NCI-H1436 treated with DMSO at 0.1 percent for 48 hours (cell line): ENCODE results near the gene CD300LF.

Experiments used
- DNase-seq: peaks from one replicate; lab custom pipeline; 2025; lab: John Stamatoyannopoulos, UW

CD300LF gene

DNA sequence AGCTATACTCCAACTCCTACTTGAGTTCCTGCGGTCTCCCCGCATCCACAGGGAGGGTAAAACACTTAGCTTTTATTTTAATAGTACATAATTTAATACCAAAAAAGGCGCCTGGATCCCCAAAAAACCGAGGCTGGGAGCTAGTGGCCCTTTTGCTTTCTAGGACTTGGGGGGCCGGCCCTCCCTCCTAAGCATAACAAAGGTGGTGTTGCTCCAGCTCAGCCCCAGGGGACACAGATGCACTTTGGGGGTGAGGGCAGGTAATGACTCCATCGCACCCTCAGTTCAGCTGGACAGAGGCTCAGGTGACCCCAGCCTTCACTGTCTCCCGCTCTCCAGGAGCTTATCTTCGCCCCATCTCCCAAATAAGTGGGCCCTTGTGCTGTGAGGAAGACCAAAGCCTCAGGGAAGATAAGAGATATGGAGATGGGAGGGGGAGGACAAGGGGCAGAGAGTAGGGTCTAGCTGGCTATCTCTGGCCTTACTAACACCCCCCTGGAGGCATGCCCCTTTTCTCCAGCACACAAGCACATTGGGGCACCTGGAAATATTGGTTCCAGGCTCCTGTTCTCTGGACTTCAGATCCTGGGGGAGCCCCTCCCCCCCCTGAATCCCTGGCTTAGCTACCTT is 32.9 kb upstream of the CD300LF start:
- DNase-seq, result no peak

DNA sequence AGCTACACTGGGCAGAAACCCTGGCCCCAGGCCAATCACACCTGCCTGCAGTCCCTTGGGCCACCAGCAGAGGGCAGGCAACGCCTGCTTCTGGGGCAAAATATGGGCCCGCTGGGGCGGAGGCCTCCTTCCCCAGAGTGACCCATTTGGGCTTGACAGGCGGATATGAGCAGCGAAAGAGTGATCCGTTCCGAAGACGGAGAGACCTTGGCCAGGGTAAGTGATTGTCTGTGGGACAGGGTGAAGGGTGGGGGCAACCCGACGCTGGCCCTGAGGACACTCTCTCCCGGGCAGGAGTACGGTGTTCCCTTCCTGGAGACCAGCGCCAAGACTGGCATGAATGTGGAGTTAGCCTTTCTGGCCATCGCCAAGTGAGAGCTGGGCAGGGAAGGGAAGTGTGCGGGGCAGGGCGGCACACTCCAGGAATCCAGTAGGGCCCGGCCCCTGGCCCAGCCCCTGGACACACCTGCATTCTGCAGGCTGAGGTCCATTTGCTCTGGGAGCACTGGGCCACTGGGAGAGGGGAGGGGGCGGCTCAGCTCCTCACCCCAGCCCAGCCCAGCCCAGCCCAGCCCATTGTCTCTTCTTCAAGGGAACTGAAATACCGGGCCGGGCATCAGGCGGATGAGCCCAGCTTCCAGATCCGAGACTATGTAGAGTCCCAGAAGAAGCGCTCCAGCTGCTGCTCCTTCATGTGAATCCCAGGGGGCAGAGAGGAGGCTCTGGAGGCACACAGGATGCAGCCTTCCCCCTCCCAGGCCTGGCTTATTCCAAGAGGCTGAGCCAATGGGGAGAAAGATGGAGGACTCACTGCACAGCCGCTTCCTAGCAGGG is 32.2 kb upstream of the CD300LF start:
- DNase-seq, result no peak

DNA sequence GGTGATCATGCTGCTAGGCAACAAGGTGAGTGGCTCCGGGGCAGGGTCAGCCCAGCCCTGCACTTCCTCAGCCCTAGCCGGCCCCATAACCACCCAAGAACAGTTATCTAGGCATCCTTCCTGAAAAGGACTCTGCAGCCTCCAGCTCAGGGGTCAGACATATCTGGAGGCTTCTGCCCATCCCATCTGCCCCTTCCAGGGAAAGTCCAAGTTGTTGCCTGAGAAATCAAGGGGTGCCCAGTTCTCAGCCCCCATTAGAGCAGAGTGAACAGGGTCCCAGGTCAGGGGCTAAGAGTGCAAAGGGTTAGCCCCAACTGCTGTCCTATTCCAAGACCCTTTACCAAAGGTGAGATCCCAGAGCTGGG is 31.6 kb upstream of the CD300LF start:
- no peak for DNase-seq

DNA sequence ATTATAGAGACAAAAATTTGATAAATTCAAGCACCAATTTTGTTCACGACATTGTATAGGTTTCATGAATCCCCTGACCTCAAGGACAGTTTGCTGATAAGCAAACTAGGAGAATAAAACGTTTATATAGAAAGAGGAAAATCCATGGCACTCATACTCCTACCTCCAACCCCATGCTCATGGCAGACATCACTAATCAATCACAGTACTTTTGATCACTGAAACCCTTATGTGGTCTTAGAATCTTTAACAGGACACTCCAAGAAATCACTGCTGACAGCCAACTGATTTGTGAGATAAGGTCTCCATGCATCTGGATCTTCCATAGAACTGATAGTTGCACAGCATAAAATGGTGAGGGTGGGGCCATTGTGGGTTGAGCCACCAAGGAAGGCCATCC is 31.0 kb upstream of the CD300LF start:
- DNase-seq, result no peak

DNA sequence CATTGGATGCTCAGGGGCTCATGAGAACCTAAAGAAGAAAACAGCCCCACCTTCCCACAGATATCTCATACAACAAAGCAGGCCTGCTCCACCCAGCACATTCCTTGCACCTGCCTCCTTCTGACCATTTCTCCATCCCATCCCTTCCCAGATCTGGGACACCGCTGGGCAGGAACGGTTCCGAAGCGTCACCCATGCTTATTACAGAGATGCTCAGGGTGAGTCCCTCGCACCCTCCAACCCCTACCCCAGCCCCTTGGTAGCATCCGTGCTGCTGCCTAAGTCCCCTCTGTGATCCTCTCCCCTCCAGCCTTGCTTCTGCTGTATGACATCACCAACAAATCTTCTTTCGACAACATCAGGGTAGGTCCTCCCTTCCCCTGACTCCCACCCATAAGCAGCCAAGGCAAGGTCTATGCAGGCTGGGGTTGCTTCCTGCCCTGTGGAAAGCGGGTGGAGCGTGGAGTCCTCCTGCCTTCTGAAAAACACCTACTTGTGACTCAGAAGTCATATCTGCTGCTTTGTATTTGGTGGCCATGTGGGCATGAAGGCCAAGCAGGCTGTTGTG is 30.3 kb upstream of the CD300LF start:
- no peak for DNase-seq

DNA sequence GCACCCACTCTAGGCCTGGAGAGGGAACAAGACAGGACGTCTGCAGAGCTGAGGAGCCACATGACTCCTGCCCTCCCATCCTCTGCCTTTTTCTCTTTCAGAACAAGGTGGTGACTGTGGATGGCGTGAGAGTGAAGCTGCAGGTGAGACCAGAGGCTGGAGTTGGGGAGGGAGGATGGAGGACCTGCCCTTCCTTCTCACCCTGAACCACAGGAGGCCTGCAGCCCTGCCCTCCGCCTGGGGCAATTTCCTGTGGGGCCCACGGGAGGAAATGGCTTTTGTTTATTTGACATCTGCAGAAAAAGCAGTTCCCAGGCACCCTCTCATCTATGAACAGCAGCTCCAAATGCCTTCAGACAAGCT is 29.4 kb upstream of the CD300LF start:
- no peak for DNase-seq

DNA sequence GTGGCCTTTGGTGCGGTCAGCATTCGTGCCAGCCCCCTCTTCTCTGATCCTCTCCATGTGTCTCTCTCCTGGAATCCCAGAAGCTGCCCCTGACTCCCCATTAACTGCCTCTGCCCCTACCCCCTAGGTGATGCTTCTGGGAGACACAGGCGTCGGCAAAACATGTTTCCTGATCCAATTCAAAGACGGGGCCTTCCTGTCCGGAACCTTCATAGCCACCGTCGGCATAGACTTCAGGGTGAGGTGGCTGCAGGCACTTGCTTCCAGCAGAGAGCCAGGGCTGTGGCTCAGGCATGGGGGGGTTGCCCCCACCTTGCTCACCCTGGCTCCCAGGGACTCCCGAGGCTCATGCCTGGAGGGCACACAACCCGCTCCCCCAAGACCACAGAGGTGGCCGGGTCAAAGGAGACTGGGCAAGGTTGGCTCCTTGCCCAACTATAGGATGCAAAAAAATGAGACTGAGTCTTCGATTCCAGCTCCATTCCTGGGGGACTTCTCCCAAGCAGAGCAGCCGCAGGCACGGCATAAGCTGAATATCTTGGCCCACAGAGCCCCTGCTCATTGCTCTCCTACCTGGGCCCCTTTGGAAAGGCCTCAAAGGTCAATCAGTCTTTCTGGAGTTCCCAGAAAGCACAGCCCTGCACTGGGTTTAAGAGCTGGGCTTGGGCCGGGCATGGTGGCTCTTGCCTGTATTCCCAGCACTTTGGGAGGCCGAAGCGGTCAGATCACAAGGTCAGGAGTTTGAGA is 28.1 kb upstream of the CD300LF start:
- DNase-seq, result no peak

DNA sequence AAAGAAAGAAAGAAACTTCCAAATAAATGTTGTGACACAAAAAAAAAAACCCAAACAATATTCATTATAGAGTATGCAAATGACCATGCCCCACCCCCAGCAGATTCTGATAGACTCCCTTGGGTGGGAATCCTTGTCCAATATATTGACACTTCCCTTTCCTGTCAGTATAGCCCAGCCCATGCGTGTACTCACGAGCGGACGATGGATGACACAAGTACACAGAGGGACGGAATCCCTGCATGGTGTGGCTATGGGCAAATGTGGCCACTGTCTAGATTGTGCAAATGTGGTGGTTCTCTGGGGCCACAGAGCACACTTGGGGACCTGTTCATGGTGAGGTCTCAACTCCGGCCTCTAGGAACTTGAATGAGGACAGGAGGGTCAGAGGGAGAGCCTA is 27.4 kb upstream of the CD300LF start:
- DNase-seq, result no peak

DNA sequence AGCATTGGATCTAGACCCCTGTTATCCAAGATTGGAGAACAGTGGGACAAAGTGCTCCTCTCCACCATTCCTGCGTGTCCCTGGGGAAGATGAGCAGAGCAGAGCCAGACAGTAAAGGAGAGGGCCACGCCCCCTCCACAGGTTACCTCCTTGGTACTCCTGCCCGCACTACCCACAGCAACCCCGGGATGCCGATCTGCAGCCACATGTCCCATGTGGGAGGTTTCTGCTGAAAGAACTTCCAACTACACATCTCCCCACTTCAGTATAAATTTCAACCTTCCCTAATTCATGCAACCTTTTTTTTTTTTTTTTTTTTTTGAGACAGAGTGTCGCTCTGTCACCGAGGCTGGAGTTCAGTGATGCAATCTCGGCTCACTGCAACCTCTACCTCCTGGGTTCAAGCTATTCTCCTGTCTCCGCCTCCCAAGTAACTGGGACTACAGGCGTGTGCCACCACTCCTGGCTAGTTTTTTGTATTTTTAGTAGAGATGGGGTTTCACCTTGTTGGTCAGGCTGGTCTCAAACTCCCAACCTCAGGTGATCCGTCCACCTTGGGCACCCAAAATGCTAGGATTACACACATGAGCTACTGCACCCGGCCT is 26.6 kb upstream of the CD300LF start:
- no peak for DNase-seq

DNA sequence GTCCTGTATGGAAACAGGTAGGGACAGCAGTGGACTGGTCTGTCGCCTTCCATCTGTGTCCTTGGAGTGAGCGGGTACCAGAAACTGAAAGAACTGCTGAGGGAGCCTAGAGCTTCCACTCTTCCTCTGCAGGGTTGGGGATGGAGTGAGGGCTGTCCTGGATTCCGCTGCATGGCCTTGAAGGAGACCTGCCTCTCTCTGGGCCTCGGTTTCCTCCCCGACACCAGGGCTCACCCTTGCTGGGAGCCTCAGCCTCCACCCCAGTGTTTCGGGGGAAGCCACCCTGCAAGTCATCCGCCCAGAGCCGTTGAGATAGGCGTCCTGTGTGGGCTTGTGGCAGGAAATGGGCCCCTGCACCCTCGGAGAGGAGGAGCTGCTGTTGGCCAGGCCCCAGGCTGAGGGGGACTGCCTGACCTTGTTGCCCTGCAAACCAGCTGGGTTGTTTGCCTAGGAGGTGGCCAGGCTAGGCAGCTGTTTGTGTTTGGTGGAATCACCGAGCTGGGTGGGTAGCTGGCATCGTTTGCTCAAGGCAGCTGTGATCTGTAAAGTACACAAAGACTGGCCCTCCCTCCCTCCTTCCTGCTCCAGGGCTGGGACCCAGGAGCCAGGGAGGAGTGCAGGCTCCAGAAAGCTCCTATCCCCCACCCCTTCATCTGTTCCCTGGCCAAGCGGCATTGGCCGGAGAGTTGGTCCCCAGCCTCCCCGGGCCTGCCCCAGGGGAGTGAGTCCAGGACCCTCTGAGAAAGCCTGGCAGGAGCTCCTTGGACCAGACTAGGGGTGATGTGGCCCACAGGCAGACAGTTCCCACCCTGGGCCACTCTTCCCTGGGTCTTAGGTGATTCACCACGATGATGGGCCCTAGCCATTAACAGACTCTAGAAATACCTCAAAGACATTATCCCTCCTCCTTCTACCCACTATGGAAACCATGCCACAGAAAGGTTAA is 25.6 kb upstream of the CD300LF start:
- DNase-seq, result no peak

DNA sequence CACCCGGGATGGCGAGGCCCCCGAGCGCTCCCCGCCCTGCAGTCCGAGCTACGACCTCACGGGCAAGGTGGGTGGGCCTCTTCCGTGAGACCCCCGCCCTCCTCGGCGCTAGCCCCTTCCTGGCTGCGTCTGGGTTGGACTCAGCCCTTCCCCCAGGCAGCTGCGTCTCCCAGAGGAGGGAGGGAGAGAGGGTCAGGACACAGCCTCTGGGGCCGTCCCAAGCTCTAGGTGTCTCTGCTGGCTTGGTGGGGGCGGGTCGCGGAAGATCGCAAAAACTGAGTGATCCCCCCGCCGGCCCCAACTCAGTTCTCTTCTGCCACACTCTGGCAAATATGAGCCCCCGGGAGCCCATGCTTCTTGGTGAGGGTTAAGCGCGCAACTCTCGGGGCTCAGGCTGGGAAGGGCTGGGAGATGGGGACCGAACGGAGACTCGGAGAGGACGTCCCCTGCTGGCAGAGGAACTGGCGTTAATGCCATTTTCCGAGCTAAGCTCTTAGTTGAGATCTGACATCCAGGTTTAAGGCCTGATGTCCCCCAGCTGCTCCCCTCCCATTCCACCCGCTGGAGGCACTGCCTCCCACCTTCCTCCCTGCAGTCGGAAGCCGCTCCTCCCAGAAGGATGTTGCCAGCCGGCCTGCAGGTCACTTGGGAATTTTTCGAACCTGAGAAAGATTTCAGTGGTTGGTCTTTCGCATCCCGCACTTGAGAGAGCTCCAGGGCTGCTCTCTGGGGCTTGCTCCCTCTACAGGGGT is 24.8 kb upstream of the CD300LF start:
- no peak for DNase-seq

DNA sequence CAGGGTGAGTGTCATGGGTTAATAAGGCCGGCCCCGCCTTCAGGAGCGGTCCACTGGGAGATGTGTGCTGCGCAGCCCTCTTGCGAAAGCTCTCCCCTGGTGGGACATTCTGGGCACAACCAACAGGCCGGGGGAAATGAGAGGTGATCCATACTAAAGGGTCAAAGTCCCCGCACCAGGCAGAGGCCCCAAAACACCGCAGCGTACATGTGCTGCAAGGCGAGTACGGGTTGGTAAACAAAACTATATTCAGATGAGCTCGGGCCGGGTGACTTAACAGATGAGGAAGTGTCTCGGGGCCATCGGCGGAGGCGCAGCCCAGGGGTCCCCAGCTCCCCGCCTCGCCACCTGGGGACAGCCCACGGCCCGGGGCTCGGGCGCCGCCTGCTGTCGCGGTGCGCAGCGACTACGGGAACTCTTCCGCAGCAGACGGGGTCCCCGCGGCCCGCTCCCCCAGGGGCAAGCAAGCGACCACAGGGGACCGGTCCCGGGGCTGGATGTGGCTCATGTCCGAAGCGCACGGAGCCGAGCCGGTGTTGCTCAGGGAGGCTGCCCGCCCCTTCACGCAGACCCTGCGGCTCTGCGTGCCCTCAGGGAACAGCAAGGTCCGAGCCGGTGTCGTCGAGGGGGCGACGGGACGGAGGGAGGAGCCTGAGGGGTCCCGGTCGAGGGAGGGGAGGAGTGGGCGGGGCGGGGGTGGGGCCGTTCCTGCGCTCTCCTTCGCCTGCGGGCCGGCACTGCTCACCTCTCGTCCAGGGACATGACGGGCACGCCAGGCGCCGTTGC is 24.0 kb upstream of the CD300LF start, which contains the start of gene RAB37:
Gene RAB37 (plus strand): TSS at position 744 of the 786 bp plus-strand sequence. CDS start 17 bp downstream, at position 761.
- DNase-seq, result no peak

DNA sequence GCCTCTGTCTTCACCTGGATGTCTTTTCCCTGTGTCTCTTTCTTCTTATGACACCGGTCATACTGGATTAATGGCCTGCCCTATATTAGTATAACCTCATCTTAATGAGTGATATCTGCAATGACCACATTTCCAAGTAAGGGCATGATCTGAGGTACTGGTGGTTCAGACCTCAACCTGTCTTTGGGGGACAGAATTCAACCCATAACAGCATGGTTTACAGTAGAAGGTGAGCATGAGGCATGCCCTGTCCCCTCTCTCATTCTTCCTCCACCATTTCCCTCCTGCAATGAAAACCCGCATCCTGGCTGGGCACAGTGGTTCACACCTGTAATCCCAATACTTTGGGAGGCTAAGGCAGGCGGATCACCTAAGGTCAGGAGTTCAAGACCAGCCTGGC is 21.5 kb upstream of the CD300LF start:
- DNase-seq, result no peak

DNA sequence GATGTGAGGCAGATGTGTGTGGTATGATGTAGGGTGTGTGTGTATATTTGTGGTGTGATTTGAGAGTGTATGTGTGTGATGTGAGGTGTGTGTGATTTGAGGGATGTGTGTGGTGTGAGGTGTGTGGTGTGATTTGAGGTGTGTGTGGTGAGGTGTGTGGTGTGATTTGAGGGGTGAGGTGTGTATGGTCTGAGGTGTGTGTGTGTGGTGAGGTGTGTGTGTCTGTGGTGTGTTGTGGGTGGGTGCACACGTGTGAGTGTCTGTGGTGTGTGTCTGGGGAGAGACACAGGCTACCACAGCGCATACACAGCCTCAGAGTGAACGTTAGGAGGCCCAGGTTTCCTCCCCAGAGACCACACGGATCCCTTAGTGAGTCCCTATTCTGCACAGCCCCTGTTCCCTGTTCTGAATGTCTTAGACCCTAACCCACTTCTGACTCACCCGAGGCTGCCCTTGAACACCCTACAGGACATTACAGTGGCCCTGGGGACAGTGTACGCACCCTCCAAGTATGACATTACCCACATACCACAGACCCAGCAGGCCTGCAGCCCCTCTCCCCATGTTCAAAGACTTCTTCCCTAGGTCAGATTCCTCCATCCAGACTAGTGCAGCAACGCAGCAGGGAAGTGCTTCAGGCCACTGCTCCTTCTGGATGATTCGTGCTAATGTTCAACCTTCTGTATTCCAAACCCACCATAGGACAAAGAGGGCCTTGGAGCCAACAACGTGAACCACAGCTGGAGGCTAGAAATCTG is 20.8 kb upstream of the CD300LF start:
- no peak for DNase-seq

DNA sequence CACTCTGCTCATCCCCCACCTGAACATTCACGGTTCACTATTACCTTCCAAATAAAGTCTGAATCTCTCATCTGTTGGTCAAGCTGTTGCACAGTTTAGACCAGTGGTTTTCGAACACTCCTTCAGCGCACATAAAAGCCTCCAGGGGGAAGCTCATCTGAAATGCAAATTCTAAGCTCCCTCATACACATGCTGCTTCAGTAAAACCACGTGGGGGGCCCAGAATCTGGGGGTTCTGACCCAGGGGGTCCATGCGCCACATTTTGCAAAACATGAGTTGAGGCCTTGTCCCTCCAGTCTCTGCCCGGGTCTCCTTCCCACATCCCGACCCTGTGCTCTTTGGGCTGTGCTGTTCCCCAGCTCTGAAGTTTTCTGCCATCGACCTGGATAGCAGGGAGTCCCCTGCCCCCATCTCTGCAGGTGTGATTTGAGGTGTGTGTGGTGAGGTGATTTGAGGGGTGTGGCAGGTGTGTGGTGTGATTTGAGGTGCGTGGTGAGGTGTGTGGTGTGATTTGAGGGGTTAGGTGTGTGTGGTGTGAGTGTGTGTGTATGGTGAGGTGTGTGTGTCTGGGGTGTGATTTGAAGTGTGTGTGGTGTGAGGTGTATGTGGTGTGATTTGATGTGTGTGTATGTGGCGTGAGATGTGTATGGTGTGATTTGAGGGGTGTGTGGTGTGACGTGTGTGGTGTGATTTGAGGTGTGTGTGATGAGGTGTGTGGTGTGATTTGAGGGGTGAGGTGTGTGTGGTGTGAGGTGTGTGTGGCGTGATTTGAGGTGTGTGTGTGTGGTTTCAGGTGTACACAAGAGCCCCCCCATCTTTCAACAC is 19.5 kb upstream of the CD300LF start:
- DNase-seq, result no peak

DNA sequence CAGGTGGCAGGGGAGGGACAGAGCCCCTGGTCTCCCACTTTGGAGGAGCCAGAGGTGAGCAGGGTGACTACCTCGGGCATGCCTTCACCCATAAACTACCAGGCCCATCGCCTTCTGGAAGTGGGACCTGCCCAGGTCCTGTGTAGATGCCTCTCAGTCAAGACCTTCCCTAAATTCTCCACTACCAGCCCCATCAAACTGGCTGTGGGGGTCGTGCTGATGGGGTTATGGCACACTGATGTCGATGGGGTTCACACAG is 18.6 kb upstream of the CD300LF start:
- DNase-seq, result no peak

DNA sequence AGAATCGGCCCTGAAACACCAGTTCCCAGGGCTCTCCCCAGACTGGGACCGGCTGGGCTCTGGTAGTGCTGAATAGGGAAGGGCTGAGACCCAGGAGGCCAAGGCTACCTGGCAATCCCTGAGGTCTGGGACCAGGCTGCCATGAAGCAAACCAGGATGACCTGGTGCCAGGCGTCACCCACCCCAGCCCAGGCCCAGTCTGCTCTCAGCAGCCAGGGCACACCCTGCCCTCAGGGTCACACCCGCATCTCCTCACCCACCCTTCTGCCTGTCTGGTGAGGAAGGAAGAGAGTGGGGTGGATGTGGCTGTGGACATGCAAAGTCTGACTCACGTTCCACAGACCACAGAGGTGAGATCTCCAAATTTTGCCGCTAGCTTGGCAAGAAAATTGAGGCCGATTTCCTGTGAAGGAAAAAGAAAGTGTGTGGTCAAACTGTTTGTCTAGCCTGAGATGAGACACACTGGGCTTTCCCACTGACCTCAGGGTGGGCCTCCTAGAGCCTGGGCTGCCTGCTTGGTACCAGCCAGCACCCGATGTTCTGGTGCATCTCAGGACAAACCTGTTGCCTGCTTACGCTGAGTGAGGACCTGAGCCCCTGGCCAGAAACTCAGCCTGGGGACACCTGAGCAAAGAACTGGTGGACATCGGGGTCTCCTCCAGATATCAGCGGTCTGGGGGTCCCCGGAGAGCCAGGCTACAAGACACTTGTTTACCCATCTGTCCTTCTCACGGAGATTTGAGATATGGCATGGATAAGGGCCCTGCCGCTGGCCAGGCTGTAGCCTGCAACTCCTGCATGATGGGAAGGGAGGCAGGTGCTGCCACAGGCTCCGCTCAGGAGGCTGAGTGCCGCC is 18.0 kb upstream of the CD300LF start:
- DNase-seq, result no peak
